Measurements from ENCODE around the gene HLA-DMA. TPM values are rescaled to one million over a fixed set of nuclear protein-coding genes. Genes with fewer than 3 reads are reported as not detected.

The HLA-DMA gene
- total RNA-seq, 1 experiment from 2014 or later = 2.8 TPM

DNA sequence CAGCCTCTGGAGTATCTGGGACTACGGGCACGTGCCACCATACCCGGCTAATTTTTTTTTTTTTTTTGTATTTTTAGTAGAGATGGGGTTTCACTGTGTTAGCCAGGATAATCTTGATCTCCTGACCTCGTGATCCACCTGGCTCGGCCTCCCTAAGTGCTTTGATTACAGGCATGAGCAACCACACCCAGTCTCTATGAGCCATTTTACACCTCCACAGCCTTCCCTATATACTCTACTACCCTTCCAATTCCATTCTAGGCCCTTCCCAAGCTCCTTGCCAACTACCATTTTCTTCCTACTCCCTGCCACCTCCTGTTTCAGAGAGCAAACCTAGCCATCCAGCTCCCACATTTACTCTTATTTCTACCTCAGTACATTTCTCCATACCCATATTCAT, 7.7 kb upstream of the HLA-DMA start:
- Histone ChIP-seq H3K36me3 (ENCODE audit: control insufficient read depth, insufficient read depth, low read length) (no peaks in the 10 kb centered on the region), H3K4me3 (ENCODE audit: low read depth in 2 of 2, low read length in 2 of 2) (no peak overlapping the region), H3K4me1 (ENCODE audit: control insufficient read depth, insufficient read depth, low read length) (peaks cover 12% of the 10 kb centered on the region), H3K27me3 (ENCODE audit: control insufficient read depth, insufficient read depth, low read length) (no peaks in the 10 kb centered on the region), H3K27ac (ENCODE audit: low read length) (no peak overlapping the region), H3K9me3 (ENCODE audit: control insufficient read depth, insufficient read depth, low read depth, low read length) (no peaks in the 10 kb centered on the region)
- BruUV-seq (replicated peaks) = no TSS peak
- DNase-seq (ENCODE audit: low read depth, low spot score) = no peak
- ChIA-PET CTCF (no interaction called here), POLR2A (interaction anchor here (0.6 kb wide), 1 partner anchor 11 kb away, joined by 4 read pairs; no protein-coding TSS in a partner anchor)
- ATAC-seq = no peak
- intact Hi-C loops (cut with micrococcal nuclease; ENCODE audit: unreplicated experiment) = no loop called here
- in situ Hi-C loops (cut with HindIII; ENCODE audit: low pct_unique_long_range_greater_than_20kb, low sequenced_read_pairs) = no loop called here
- TF ChIP-seq, protein P1, sequence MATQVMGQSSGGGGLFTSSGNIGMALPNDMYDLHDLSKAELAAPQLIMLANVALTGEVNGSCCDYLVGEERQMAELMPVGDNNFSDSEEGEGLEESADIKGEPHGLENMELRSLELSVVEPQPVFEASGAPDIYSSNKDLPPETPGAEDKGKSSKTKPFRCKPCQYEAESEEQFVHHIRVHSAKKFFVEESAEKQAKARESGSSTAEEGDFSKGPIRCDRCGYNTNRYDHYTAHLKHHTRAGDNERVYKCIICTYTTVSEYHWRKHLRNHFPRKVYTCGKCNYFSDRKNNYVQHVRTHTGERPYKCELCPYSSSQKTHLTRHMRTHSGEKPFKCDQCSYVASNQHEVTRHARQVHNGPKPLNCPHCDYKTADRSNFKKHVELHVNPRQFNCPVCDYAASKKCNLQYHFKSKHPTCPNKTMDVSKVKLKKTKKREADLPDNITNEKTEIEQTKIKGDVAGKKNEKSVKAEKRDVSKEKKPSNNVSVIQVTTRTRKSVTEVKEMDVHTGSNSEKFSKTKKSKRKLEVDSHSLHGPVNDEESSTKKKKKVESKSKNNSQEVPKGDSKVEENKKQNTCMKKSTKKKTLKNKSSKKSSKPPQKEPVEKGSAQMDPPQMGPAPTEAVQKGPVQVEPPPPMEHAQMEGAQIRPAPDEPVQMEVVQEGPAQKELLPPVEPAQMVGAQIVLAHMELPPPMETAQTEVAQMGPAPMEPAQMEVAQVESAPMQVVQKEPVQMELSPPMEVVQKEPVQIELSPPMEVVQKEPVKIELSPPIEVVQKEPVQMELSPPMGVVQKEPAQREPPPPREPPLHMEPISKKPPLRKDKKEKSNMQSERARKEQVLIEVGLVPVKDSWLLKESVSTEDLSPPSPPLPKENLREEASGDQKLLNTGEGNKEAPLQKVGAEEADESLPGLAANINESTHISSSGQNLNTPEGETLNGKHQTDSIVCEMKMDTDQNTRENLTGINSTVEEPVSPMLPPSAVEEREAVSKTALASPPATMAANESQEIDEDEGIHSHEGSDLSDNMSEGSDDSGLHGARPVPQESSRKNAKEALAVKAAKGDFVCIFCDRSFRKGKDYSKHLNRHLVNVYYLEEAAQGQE (IDR thresholded peaks at IDR 0.05; ENCODE audit: insufficient read depth in 1 of 2, low read depth in 2 of 2, low read length in 1 of 2) = no peak
- no peak for TF ChIP-seq SIN3A (IDR thresholded peaks at IDR 0.05; ENCODE audit: borderline replicate concordance, insufficient read depth, low read depth, low read length)
- no peak for TF ChIP-seq TCF7L2 (IDR thresholded peaks at IDR 0.05; ENCODE audit: low read depth, low read length)
- TF ChIP-seq POLR2AphosphoS5 (IDR thresholded peaks at IDR 0.05; ENCODE audit: low read depth, low read length) = no peak
- TF ChIP-seq, protein P2, sequence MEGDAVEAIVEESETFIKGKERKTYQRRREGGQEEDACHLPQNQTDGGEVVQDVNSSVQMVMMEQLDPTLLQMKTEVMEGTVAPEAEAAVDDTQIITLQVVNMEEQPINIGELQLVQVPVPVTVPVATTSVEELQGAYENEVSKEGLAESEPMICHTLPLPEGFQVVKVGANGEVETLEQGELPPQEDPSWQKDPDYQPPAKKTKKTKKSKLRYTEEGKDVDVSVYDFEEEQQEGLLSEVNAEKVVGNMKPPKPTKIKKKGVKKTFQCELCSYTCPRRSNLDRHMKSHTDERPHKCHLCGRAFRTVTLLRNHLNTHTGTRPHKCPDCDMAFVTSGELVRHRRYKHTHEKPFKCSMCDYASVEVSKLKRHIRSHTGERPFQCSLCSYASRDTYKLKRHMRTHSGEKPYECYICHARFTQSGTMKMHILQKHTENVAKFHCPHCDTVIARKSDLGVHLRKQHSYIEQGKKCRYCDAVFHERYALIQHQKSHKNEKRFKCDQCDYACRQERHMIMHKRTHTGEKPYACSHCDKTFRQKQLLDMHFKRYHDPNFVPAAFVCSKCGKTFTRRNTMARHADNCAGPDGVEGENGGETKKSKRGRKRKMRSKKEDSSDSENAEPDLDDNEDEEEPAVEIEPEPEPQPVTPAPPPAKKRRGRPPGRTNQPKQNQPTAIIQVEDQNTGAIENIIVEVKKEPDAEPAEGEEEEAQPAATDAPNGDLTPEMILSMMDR (IDR thresholded peaks at IDR 0.05) = no peak

DNA sequence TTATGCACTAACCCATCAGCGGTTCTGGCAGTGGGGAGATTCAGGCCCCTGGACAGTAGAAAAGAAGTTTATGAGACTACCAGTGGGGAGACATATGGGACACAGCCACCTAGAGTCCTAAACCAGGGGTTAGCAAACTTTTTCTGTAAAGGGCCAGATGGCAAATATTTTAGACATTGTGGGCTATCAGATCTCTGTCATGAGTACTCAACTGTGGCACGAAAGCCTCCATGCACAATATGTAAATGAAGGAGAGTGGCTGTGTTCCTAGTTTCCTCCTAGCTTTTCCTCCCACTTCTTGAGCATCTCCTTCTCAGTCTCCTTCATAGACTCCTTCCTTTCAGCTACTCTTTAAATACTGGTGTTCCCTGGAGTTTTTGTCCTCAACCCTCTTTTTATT, 3.3 kb upstream of the HLA-DMA start:
- POLR2A ChIA-PET = interaction anchor here (0.6 kb wide), 1 partner anchor 119 kb away, joined by 3 read pairs; no protein-coding TSS in a partner anchor
- BruUV-seq (replicated peaks) = no TSS peak
- TF ChIP-seq, protein P1 (IDR thresholded peaks at IDR 0.05; ENCODE audit: insufficient read depth in 1 of 2, low read depth in 2 of 2, low read length in 1 of 2) = no peak
- TF ChIP-seq, protein P2 (IDR thresholded peaks at IDR 0.05) = no peak
- TF ChIP-seq POLR2AphosphoS5 (IDR thresholded peaks at IDR 0.05; ENCODE audit: low read depth, low read length) (no peak), SIN3A (IDR thresholded peaks at IDR 0.05; ENCODE audit: borderline replicate concordance, insufficient read depth, low read depth, low read length) (no peak), TCF7L2 (IDR thresholded peaks at IDR 0.05; ENCODE audit: low read depth, low read length) (no peak)
- CTCF ChIA-PET = no interaction called here
- Histone ChIP-seq H3K4me3 (ENCODE audit: low read depth in 2 of 2, low read length in 2 of 2) (no peak overlapping the region), H3K27me3 (ENCODE audit: control insufficient read depth, insufficient read depth, low read length) (no peaks in the 10 kb centered on the region), H3K27ac (ENCODE audit: low read length) (no peak overlapping the region), H3K4me1 (ENCODE audit: control insufficient read depth, insufficient read depth, low read length) (no peaks in the 10 kb centered on the region), H3K36me3 (ENCODE audit: control insufficient read depth, insufficient read depth, low read length) (no peaks in the 10 kb centered on the region), H3K9me3 (ENCODE audit: control insufficient read depth, insufficient read depth, low read depth, low read length) (no peaks in the 10 kb centered on the region)
- in situ Hi-C loops (cut with HindIII; ENCODE audit: low pct_unique_long_range_greater_than_20kb, low sequenced_read_pairs) = no loop called here
- intact Hi-C loops (cut with micrococcal nuclease; ENCODE audit: unreplicated experiment) = no loop called here
- ATAC-seq (no peak), DNase-seq (ENCODE audit: low read depth, low spot score) (no peak)
